OCI-LY7 (cell line): ENCODE measurements around the gene ATP2B3.

Experiments used
- CTCF ChIP-seq: fragments of 200-600 bp; sonication (generic); conservative IDR thresholded peaks from 2 replicates; pipeline ENCODE4 v1.5.1; 2014; ENCODE audit warnings: mild to moderate bottlenecking, antibody characterized with exemption, low read length, moderate library complexity, mixed read lengths
- EZH2phosphoT487 ChIP-seq: fragments of 200-600 bp; sonication (generic); IDR thresholded peaks from 2 replicates; pipeline ENCODE4 v1.6.1; 2018; ENCODE audit warnings: low read depth, borderline replicate concordance, mild to moderate bottlenecking, mixed run types, antibody characterized with exemption, low read length, moderate library complexity, mixed read lengths

DNA sequence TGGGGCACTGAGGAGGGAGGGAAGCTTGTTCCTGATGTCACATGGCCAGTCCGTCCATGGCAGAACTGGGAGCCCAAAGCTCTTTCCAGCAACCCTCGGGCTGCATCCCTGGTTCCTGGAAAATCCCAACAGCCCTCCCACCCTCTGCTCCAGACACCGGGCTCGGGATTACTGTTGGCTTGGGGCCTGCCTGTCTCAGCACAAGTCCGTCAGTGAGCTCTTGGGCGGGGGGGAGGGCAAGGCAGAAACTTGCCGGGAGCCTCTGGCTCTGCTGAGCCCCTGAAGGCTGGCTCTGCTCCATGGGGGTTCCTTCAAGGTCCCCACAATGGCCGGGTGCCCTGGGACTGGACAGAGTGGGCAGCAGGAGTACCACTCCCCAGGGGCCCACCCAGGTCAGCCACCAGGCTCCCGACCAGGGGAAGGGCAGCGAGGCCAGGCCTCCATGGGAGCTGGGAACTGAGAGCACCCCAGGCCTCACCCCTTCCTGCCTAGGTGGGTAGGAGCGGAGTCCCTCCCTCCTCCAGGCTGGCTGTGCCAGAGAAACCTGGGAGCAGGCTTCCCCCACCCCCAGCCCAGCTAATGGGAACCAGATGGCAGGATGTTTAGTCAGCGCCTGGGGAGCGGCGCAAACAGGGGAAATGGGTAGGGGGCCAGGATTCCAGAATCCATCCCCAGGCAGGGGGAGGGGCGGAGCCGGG, 40.6 kb upstream of the ATP2B3 start:
- TF ChIP-seq CTCF (no peak), EZH2phosphoT487 (no peak)
